Measurements from ENCODE around the gene AUNIP.

DNA sequence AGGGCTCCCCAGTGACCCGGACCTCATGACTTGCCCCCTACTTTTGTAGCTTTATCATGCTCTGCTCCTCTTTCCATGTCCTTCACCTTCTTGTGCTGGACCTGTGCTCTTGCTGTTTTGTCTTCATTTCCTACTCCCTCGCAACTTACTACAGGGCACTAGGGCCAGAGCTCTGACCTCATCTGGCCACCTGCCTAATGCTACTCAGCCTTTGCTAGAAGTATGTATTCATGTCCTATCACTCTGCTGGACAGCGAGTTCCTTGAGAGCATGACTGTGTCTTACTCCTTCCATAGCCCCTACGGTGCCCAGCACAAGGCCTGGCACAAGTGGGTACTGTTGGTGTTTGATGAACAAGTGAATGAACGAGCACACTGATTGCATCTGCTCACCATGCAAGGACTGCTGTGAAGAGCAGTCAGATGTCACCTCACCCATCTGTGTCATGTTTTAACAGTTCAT, 37.6 kb downstream of the AUNIP start:
- no peak for TF ChIP-seq GABPA (IDR thresholded peaks at IDR 0.05; ENCODE audit: low read depth)
- TF ChIP-seq, protein P1, sequence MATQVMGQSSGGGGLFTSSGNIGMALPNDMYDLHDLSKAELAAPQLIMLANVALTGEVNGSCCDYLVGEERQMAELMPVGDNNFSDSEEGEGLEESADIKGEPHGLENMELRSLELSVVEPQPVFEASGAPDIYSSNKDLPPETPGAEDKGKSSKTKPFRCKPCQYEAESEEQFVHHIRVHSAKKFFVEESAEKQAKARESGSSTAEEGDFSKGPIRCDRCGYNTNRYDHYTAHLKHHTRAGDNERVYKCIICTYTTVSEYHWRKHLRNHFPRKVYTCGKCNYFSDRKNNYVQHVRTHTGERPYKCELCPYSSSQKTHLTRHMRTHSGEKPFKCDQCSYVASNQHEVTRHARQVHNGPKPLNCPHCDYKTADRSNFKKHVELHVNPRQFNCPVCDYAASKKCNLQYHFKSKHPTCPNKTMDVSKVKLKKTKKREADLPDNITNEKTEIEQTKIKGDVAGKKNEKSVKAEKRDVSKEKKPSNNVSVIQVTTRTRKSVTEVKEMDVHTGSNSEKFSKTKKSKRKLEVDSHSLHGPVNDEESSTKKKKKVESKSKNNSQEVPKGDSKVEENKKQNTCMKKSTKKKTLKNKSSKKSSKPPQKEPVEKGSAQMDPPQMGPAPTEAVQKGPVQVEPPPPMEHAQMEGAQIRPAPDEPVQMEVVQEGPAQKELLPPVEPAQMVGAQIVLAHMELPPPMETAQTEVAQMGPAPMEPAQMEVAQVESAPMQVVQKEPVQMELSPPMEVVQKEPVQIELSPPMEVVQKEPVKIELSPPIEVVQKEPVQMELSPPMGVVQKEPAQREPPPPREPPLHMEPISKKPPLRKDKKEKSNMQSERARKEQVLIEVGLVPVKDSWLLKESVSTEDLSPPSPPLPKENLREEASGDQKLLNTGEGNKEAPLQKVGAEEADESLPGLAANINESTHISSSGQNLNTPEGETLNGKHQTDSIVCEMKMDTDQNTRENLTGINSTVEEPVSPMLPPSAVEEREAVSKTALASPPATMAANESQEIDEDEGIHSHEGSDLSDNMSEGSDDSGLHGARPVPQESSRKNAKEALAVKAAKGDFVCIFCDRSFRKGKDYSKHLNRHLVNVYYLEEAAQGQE (IDR thresholded peaks at IDR 0.05; ENCODE audit: insufficient replicate concordance, low read depth), result peak; percentile 26
- TF ChIP-seq, protein P2, sequence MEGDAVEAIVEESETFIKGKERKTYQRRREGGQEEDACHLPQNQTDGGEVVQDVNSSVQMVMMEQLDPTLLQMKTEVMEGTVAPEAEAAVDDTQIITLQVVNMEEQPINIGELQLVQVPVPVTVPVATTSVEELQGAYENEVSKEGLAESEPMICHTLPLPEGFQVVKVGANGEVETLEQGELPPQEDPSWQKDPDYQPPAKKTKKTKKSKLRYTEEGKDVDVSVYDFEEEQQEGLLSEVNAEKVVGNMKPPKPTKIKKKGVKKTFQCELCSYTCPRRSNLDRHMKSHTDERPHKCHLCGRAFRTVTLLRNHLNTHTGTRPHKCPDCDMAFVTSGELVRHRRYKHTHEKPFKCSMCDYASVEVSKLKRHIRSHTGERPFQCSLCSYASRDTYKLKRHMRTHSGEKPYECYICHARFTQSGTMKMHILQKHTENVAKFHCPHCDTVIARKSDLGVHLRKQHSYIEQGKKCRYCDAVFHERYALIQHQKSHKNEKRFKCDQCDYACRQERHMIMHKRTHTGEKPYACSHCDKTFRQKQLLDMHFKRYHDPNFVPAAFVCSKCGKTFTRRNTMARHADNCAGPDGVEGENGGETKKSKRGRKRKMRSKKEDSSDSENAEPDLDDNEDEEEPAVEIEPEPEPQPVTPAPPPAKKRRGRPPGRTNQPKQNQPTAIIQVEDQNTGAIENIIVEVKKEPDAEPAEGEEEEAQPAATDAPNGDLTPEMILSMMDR (IDR thresholded peaks at IDR 0.05; ENCODE audit: insufficient read depth, low read length), result no peak
- TF ChIP-seq POLR2AphosphoS5 (IDR thresholded peaks at IDR 0.05; ENCODE audit: low read depth), result no peak
- no peak for TF ChIP-seq SPI1 (IDR thresholded peaks at IDR 0.05; ENCODE audit: borderline replicate concordance, low read depth)
